GM12872 (cell line): Measurements from ENCODE around the gene PACS1.

Experiments used
- TF ChIP-seq, protein P1 (sequence below): IDR thresholded peaks from 3 replicates; pipeline ENCODE4 v1.5.1; 2011; ENCODE audit warnings: low read depth, mild to moderate bottlenecking, low read length, moderate library complexity; ENCODE audit not compliant: insufficient read depth

PACS1 gene

DNA sequence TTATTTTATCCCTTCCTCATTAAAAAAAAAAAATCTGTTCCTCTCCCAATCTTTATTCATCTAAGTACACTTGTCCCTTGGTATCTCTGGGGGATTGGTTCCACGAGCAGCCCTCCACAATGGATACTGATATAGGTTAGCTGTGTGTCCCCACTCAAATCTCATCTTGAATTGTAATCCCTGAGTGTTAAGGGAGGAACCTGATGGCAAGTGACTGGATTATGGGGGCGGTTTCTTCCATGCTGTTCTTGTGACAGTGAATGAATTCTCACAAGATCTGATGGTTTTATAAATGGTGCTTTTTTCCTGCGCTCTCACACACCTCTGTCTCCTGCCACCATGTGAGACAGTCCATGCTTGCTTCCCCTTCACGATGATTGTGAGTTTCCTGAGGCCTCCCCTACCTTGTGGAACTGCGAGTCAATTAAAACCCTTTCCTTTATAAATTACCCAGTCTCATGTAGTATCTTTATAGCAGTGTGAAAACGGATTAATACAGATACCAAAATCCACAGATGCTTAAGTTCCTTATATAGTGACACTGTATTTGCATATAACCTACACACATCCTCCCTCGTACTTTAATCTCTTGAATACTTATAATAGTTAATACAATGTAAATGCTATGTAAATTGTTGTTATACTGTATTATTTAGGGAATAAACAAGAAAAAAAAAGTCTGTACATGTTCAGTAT, 62.0 kb downstream of the PACS1 start:
- TF ChIP-seq, protein P1, sequence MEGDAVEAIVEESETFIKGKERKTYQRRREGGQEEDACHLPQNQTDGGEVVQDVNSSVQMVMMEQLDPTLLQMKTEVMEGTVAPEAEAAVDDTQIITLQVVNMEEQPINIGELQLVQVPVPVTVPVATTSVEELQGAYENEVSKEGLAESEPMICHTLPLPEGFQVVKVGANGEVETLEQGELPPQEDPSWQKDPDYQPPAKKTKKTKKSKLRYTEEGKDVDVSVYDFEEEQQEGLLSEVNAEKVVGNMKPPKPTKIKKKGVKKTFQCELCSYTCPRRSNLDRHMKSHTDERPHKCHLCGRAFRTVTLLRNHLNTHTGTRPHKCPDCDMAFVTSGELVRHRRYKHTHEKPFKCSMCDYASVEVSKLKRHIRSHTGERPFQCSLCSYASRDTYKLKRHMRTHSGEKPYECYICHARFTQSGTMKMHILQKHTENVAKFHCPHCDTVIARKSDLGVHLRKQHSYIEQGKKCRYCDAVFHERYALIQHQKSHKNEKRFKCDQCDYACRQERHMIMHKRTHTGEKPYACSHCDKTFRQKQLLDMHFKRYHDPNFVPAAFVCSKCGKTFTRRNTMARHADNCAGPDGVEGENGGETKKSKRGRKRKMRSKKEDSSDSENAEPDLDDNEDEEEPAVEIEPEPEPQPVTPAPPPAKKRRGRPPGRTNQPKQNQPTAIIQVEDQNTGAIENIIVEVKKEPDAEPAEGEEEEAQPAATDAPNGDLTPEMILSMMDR: no peak

DNA sequence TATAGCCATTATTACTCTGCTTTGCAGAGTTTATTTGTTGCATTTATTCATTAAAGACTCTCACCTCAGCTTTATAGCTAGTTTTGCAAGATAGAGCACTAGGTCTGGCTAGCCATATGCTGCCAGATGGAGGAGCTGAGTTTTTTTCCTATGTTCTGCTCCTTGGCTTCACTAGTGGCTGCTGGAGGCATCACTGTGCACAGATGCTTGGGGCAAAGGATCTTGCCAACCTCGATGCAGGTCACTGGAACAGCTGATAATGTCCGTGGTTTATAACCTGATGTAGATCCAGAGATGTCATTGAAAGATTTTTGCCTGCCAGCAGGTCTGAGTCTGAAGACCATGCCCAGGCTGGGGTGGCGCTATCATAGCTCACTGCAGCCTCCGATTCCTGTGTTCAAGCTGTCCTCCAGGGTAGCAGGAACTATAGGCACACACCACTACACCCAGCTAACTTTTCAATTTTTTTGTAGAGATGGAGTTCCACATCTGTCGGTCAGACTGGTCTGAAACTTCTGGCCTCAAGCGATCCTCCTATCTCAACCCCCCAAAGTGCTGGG, 63.2 kb downstream of the PACS1 start:
- TF ChIP-seq, protein P1: no peak

DNA sequence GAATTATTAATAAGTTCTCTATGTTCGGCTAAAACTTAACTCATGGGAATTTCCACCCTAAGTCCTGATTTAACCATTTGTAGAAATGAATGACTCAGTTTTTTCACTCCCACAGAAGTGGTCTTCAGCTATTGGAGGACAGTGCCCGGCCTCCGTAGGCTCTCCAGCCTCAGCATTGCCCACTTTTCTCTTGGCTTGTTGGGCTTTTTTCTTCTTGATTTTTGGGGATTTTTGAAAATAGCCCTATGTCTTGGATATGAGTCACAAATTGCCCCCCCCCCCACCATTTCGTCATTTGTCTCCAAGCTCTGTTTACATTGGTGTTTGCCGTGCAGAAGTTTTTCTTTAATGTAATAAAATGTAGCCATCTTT, 66.7 kb downstream of the PACS1 start:
- TF ChIP-seq, protein P1: no peak

DNA sequence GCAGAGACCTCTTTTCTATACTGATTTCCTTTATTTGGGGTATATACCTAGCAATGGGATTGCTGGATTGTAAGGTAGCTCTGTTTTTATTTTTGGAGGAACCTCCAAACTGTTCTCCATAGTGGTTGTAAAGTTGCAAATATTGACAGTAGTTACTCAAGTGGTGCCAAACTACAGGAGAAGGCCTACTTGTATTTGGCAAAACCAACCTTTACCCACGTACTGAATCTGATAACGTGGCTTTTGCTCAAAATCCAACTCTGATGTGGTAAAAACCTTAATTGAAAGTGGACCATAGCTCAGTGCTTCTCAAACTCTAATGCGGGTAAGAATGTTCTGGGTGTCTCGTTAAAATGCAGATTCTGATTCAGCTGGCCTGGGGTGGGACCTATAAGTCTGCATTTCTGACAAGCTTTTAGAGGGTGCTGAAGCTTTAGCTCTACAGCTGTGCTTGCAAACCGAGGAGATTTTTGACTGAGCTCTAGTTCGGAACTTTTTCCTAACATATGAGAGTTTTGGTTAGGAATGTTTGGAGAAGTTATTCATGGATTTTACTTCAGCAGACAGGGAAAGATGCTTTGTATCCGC, 69.8 kb downstream of the PACS1 start:
- TF ChIP-seq, protein P1: no peak

DNA sequence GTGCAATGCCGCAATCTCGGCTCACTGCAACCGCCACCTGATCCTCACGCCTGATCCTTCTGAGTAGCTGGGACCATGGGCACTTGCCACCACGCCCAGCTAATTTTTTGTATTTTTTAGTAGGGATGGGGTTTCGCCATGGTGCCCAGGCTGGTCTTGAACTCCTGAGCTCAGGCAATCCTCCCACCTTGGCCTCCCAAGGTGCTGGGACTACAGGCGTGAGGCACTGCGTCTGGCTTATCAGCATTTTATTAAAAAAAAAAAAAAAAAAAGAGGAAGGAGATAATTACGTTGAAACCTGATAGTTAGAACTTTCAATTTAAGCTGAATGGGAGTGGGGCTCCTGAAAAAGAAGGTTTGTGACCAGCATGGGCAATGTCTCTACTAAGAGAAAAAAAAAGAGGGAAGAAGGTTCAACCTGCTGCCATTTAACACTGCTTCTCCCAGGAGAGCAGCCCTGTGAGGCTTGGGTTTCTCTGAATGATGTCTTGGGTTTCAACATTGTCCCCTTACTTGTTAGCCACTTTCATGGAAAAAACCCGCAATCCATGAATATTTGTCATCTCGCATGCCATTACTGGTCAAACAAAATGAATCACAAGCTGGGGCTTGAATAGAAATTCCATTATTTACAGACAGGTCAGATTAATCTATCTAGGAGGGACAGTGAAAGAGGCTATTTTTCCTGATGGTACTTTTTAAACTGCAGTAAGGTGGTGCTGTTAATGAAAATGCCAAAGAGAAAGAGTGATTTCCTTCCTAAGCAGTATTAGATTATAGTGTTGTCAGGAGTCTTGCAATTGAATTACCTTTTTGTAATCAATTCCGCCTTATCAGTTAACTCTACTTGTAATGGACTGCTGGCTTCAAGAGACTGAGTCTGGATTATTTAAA, 72.5 kb downstream of the PACS1 start:
- TF ChIP-seq, protein P1: no peak

DNA sequence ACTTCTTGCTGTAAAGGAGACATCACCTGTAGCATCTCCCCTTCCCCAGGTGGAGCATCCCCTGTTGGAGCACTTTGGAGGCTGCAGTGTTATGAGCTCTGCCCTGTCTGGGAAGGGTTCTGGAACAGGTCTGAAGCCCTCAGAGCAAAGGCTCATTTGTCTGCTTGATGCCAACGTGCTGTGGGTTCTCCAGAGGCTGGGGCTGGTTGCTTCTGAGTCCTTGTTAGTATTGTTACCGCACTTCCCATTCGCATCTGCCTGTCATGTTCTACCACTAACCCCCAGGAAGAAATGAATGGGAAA, 73.1 kb downstream of the PACS1 start:
- TF ChIP-seq, protein P1: no peak

DNA sequence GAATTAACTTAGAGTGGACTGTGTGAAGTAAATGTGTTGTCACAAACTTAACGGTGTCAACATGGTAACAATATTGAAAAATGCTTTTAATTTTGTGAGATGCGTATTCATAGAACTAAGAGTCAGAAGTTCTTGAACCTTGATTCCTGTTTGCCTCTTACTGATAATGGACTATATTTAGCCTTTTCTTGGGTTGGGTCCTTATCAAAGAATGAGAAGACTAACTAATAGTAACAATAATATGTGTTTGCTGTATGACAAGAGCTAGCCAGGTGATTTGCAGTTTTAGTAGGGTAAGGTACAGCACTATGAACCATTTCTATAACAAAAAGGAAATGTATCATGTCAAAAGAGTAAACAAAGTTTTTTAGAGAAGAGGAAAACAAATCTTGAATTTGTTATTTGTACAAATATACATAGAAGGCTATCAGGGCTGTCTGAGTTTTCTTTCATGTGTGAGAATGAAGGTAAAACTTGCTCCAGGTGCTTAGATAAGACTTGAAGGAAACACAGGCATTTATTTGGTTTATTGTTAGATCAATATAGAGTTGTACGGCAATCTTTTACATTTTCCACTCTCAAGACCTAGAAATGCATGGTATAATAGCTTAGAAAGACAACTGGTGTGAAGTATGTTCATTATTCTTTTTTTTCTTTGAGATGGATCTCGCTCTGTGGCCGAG, 74.1 kb downstream of the PACS1 start:
- TF ChIP-seq, protein P1: no peak
